HG03060 (cell line): Measurements from ENCODE around the gene IFNA17.
"Not testable (repeated sequence)": the region's sequence is repeated elsewhere in the genome, so short reads cannot be mapped to it uniquely, and the experiment has no call there.

Source experiments
- ATAC-seq: cut with Tn5 transposase; IDR thresholded peaks from one replicate; pipeline ENCODE4 v1.9.1; 2021; ENCODE audit warnings: low read depth, moderate number of reproducible peaks; ENCODE audit not compliant: unreplicated experiment

The IFNA17 gene

GRCh38 chr9:21212160-21212559, 15.9 kb downstream of the IFNA17 start:
- not testable (repeated sequence) for ATAC-seq

GRCh38 chr9:21210782-21211181, 17.2 kb downstream of the IFNA17 start:
- ATAC-seq, result not testable (repeated sequence)

- no peak for ATAC-seq
Observed at GRCh38 chr9:21210311-21210710, 17.7 kb downstream of the IFNA17 start.

GRCh38 chr9:21207043-21207442, 21.0 kb downstream of the IFNA17 start, which contains the start of gene IFNA10:
Gene IFNA10 (minus strand): TSS chr9:21207143. CDS start chr9:21207097, 46 bp downstream.
- not testable (repeated sequence) for ATAC-seq

- no peak for ATAC-seq
Observed at GRCh38 chr9:21205204-21205603, 22.8 kb downstream of the IFNA17 start.

GRCh38 chr9:21202105-21202504, 25.9 kb downstream of the IFNA17 start, which contains the start of gene IFNA7:
Gene IFNA7 (minus strand): TSS chr9:21202205. CDS start chr9:21202165, 40 bp downstream.
- ATAC-seq, result not testable (repeated sequence)

- ATAC-seq, result peak; percentile 89
Observed at GRCh38 chr9:21194867-21195776, 32.9 kb downstream of the IFNA17 start.

GRCh38 chr9:21187487-21187886, 40.5 kb downstream of the IFNA17 start, which contains the start of gene IFNA4:
Gene IFNA4 (minus strand): TSS chr9:21187587. CDS start chr9:21187531, 56 bp downstream.
- ATAC-seq, result not testable (repeated sequence)

- ATAC-seq, result peak; percentile 86
Observed at GRCh38 chr9:21182810-21183736, 44.9 kb downstream of the IFNA17 start.
